OCI-LY7 (cell line): ENCODE results near the gene PML.

ENCODE experiments used
- CTCF ChIP-seq: fragments of 200-600 bp; sonication (generic); conservative IDR thresholded peaks from 2 replicates; pipeline ENCODE4 v1.5.1; 2014; ENCODE audit warnings: mild to moderate bottlenecking, antibody characterized with exemption, low read length, moderate library complexity, mixed read lengths
- EZH2phosphoT487 ChIP-seq: fragments of 200-600 bp; sonication (generic); IDR thresholded peaks from 2 replicates; pipeline ENCODE4 v1.6.1; 2018; ENCODE audit warnings: low read depth, borderline replicate concordance, mild to moderate bottlenecking, mixed run types, antibody characterized with exemption, low read length, moderate library complexity, mixed read lengths

GRCh38 chr15:73959801-73960200, 34.7 kb upstream of the PML start:
- TF ChIP-seq CTCF: no peak
- no peak for TF ChIP-seq EZH2phosphoT487
